Endothelial cell (in vitro differentiated cells): ENCODE data around the gene MYPN. TPM values are rescaled to one million over a fixed set of nuclear protein-coding genes. Genes with fewer than 3 reads are reported as not detected.

Source experiments
- DNase-seq: peaks from one replicate; pipeline ENCODE4 v3.0.0; 2021; ENCODE audit warnings: low spot score
- H3K27ac Mint-ChIP-seq: one replicate; pipeline ENCODE4 v1.8.0; 2021; ENCODE audit warnings: mixed read lengths, inconsistent platforms; ENCODE audit not compliant: unreplicated experiment
- H3K27me3 Mint-ChIP-seq: one replicate; pipeline ENCODE4 v1.8.0; 2021; ENCODE audit warnings: mild to moderate bottlenecking, moderate library complexity, mixed read lengths, inconsistent platforms; ENCODE audit not compliant: unreplicated experiment
- H3K36me3 Mint-ChIP-seq: one replicate; pipeline ENCODE4 v1.8.0; 2021; ENCODE audit warnings: mild to moderate bottlenecking, low read depth, mixed read lengths, inconsistent platforms; ENCODE audit not compliant: unreplicated experiment
- H3K4me1 Mint-ChIP-seq: one replicate; pipeline ENCODE4 v1.8.0; 2021; ENCODE audit warnings: mild to moderate bottlenecking, mixed read lengths, inconsistent platforms; ENCODE audit not compliant: unreplicated experiment
- H3K4me3 Mint-ChIP-seq: one replicate; pipeline ENCODE4 v1.8.0; 2021; ENCODE audit warnings: mild to moderate bottlenecking, mixed read lengths, inconsistent platforms; ENCODE audit not compliant: unreplicated experiment
- H3K9me3 Mint-ChIP-seq: one replicate; pipeline ENCODE4 v1.8.0; 2021; ENCODE audit warnings: mixed read lengths, inconsistent platforms; ENCODE audit not compliant: unreplicated experiment
- CTCF ChIP-seq: fragments of 200-600 bp; sonication (generic); IDR thresholded peaks from one replicate; pipeline ENCODE4 v1.5.0; 2021; ENCODE audit warnings: antibody characterized with exemption; ENCODE audit not compliant: unreplicated experiment
- total RNA-seq: library from RNA; stranded (reverse); fragmentation: NEBNext Ultra II Directional; extraction: Animal tissue kit (Norgen Biotek cat#: 25700); gene quantifications from one replicate; pipeline ENCODE4 v1.2.1, GENCODE V29; 2021; ENCODE audit not compliant: unreplicated experiment

MYPN gene
- total RNA-seq, 1 donor from 2014 or later, result not detected

- H3K4me3 Mint-ChIP-seq, result no peak overlapping the region
- H3K27ac Mint-ChIP-seq, result no peak overlapping the region
- no peak for DNase-seq
- H3K36me3 Mint-ChIP-seq, result no peaks in the 10 kb centered on the region
- H3K27me3 Mint-ChIP-seq, result no peaks in the 10 kb centered on the region
- H3K9me3 Mint-ChIP-seq, result no peaks in the 10 kb centered on the region
- peaks cover 2% of the 10 kb centered on the region for H3K4me1 Mint-ChIP-seq
- no peak for TF ChIP-seq CTCF
Observed at GRCh38 chr10:68142761-68143160, 33.5 kb downstream of the MYPN start.

GRCh38 chr10:68144709-68145108, 35.4 kb downstream of the MYPN start:
- Mint-ChIP-seq H3K4me1 (peaks cover 2% of the 10 kb centered on the region), H3K27me3 (no peaks in the 10 kb centered on the region)
- no peak for TF ChIP-seq CTCF

GRCh38 chr10:68145705-68146104, 36.4 kb downstream of the MYPN start:
- H3K4me1 Mint-ChIP-seq, result peaks cover 2% of the 10 kb centered on the region
- no peak for DNase-seq
- H3K27ac Mint-ChIP-seq, result no peak overlapping the region
- H3K27me3 Mint-ChIP-seq, result no peaks in the 10 kb centered on the region
- H3K36me3 Mint-ChIP-seq, result no peaks in the 10 kb centered on the region
- no peak for TF ChIP-seq CTCF
- no peak overlapping the region for H3K4me3 Mint-ChIP-seq
- no peaks in the 10 kb centered on the region for H3K9me3 Mint-ChIP-seq

More at GRCh38 chr10:68144709-68145108, 35.4 kb downstream of the MYPN start:
- Mint-ChIP-seq H3K36me3 (no peaks in the 10 kb centered on the region), H3K4me3 (no peak overlapping the region), H3K9me3 (no peaks in the 10 kb centered on the region), H3K27ac (no peak overlapping the region)
- DNase-seq, result no peak

- Mint-ChIP-seq H3K27ac (no peak overlapping the region), H3K4me1 (peaks cover 2% of the 10 kb centered on the region), H3K9me3 (no peaks in the 10 kb centered on the region), H3K36me3 (no peaks in the 10 kb centered on the region), H3K27me3 (no peaks in the 10 kb centered on the region), H3K4me3 (no peak overlapping the region)
- TF ChIP-seq CTCF, result no peak
- no peak for DNase-seq
Observed at GRCh38 chr10:68146133-68146532, 36.8 kb downstream of the MYPN start.

GRCh38 chr10:68151453-68151852, 42.2 kb downstream of the MYPN start:
- no peaks in the 10 kb centered on the region for H3K36me3 Mint-ChIP-seq
- H3K27me3 Mint-ChIP-seq, result no peaks in the 10 kb centered on the region
- no peaks in the 10 kb centered on the region for H3K9me3 Mint-ChIP-seq
- no peaks in the 10 kb centered on the region for H3K4me1 Mint-ChIP-seq
- no peak overlapping the region for H3K27ac Mint-ChIP-seq
- no peak overlapping the region for H3K4me3 Mint-ChIP-seq
- no peak for TF ChIP-seq CTCF
- DNase-seq, result no peak
